ENCODE results near the gene GGA3.
"Not testable (repeated sequence)": the region's sequence is repeated elsewhere in the genome, so short reads cannot be mapped to it uniquely, and the experiment has no call there.

GGA3 gene

DNA sequence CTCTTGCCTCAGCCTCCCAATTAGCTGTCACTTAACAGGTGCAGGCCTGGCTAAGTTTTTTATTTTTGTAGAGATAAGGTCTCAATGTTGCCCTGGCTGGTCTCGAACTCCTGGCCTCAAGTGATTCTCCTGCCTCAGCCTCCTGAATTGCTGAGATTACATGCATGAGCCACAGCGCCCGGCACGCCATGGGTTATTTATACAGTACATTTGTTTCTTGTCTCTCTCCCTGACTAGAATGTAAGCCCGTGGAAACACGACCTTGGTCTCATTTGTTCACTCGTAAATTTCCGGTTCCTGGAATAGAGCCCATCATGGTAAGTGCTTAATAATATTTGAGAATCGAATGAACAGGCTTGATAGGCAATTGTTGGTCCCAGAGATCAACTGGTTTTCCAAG lies 25.8 kb upstream of the GGA3 start:
- H3K36me3 Mint-ChIP-seq: peaks cover 7% of the 10 kb centered on the region
- peaks cover 11% of the 10 kb centered on the region for H3K4me1 Mint-ChIP-seq
- H3K4me3 Mint-ChIP-seq: no peak overlapping the region
- H3K27me3 Mint-ChIP-seq: no peaks in the 10 kb centered on the region
- peak overlapping the region; percentile 65 for H3K27ac Mint-ChIP-seq
- no peaks in the 10 kb centered on the region for H3K9me3 Mint-ChIP-seq

DNA sequence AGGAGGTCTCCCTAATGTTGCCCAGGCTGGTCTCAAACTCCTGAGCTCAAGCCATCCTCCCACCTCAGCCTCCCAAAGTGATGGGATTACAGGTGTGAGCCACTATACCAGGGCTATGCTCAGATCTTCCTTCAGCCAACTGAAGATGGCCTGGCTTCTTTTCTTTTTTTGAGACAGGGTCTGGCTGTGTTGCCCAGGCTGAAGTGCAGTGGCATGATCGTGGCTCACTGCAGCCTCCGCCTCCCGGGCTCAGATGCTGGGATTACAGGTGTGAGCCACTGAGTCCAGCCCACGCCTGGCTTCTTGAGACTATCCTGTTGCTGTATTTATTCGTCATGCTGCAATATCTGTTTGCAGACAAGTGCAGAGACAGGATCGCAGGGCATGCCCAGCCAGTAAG lies 23.7 kb upstream of the GGA3 start:
- H3K4me1 Mint-ChIP-seq: peaks cover 11% of the 10 kb centered on the region
- no peak overlapping the region for H3K27ac Mint-ChIP-seq
- no peaks in the 10 kb centered on the region for H3K9me3 Mint-ChIP-seq
- H3K36me3 Mint-ChIP-seq: peaks cover 11% of the 10 kb centered on the region
- no peak overlapping the region for H3K4me3 Mint-ChIP-seq
- H3K27me3 Mint-ChIP-seq: no peaks in the 10 kb centered on the region

DNA sequence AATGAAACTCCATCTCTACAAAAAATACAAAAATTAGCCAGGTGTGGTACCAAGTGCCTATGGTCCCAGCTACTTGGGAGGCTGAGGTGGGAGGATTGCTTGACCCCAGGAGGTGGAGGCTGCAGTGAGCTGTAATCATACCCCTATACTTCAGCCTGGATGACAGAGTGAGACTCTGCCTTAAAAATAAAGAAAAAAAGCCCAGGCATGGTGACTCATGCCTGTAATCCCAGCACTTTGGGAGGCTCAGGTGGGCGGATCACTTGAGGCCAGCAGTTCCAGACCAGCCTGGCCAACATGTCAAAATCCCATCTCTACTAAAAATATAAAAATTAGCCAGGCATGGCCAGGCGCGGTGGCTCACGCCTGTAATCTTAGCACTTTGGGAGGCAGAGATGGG lies 18.8 kb upstream of the GGA3 start:
- H3K36me3 Mint-ChIP-seq, H3K9me3 Mint-ChIP-seq, H3K4me1 Mint-ChIP-seq, H3K4me3 Mint-ChIP-seq, H3K27ac Mint-ChIP-seq, H3K27me3 Mint-ChIP-seq: not testable (repeated sequence)

DNA sequence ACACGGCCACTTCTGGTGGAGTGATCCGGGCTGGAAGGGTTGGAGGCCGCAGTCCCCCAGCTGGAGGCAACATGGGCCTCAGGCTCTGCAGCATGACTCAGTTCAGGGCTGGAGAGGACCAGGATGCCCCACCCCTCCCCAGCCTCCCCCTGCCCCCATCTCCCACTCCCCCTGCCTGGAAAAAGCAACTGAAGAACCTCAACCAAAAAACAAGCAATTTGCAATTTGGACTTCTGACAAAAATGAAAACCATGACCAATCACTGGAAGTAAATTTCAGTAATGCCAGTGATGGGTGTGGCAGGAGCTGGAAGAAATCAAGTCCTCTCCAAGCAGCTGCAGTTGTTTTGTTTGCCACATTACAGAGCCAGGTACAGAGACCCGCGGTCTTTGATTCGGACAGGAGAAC lies 16.3 kb upstream of the GGA3 start:
- no peaks in the 10 kb centered on the region for H3K9me3 Mint-ChIP-seq
- peaks cover 14% of the 10 kb centered on the region for H3K4me1 Mint-ChIP-seq
- H3K27ac Mint-ChIP-seq: no peak overlapping the region
- H3K4me3 Mint-ChIP-seq: no peak overlapping the region
- H3K36me3 Mint-ChIP-seq: peaks cover 9% of the 10 kb centered on the region
- H3K27me3 Mint-ChIP-seq: no peaks in the 10 kb centered on the region

DNA sequence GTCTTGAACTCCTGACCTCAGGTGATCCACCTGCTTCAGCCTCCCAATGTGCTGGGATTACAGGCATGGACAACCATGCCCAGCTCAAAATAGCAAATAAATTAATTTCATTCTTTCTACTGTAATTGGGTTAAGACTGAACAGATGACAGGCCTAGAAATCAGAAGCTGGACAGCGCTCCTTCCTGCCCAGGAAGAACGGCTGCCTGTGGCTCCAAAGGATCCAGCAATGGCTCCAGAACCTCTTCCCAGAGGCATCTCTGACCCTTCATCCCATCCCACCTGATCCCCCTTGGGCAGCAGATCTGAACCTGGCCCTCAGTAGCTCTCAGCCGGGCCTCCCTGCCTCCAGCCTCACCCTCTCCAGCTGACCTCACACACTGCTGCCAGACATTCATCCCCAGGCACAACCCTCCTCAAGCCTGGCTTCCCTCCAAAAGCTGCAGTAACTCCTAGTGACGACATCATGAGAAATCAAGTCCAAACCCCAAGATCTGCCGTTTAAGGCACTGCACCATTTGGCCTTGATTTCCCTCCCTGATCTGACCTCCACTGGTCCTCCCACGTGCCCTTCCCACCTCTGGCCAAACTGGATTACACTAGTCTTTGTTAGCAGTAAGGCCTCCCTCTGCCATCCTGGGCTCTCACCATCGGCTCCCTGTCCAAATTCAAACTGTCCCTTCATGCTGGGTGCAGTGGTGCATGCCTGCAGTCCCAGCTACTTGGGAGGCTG lies 12.7 kb upstream of the GGA3 start:
- H3K4me1 Mint-ChIP-seq: peaks cover 32% of the 10 kb centered on the region
- H3K4me3 Mint-ChIP-seq: peak overlapping the region; percentile 11
- H3K27me3 Mint-ChIP-seq: no peaks in the 10 kb centered on the region
- peaks cover 7% of the 10 kb centered on the region for H3K36me3 Mint-ChIP-seq
- no peaks in the 10 kb centered on the region for H3K9me3 Mint-ChIP-seq
- no peak overlapping the region for H3K27ac Mint-ChIP-seq

DNA sequence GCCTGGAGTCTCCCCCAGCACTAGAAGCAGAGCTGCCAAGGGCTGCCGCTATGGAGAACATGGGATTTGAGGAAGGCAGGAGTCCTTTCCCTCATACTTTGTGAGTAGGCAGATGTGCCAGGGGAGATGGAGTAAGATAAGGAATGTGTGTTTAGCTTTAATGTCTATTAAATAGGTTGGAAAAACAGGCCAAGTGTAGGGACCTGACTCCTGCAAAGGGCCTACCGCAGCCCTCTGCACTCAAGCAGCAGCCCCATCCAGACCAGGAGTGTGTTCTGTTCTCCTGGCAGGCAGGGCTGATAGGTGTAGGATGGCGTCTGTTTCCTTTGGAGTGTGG lies 11.4 kb upstream of the GGA3 start:
- peaks cover 7% of the 10 kb centered on the region for H3K36me3 Mint-ChIP-seq
- no peaks in the 10 kb centered on the region for H3K27me3 Mint-ChIP-seq
- no peaks in the 10 kb centered on the region for H3K9me3 Mint-ChIP-seq
- peak overlapping the region; percentile 70 for H3K27ac Mint-ChIP-seq
- peaks cover 40% of the 10 kb centered on the region for H3K4me1 Mint-ChIP-seq
- peak overlapping the region; percentile 90 for H3K4me3 Mint-ChIP-seq

DNA sequence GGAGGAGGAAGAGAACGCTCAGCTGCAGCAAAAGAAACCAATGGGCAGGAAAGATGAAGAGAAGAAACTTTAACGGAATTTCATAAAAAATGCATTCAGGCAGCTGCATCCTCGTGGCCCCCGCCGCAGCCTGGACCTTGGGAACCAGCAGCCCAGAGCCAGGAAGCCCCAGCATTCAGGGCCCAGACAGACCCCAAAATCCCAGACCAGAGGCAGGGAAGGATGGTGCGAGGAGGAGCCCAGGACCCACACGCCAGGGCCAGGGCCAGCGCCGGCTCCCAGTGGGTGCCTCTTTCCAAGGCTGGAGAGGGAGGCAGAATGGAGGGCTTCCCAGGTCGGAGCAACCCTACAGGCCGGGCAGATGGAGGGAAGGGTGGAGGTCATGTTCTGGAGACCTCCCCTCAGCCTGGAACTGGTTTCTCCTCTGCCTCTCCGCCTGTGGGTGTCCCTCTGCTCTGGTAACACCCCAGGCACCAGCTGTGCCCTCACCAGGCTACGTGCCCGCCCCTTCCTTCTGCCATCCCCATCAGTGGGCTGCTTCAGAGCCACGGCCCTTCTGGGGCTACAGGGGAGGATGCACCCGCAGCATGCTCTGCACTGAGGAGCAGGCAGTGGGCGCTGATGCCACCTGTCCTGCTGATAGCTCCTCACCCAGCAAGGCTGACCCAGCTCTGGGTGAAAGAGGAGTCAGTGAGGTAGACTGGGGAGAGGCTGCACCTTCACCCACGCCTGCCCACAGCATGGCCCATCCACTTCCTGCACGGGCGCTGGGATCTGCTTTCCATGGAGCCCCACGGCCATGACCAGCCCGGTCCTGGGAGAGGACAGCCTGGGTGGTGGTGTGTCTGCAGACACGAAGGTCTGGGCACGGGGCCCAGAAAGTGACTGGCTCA lies 10.8 kb upstream of the GGA3 start:
- Mint-ChIP-seq H3K36me3 (peaks cover 7% of the 10 kb centered on the region), H3K4me1 (peaks cover 41% of the 10 kb centered on the region), H3K27ac (peak overlapping the region; percentile 94), H3K9me3 (no peaks in the 10 kb centered on the region), H3K4me3 (peak overlapping the region; percentile 90), H3K27me3 (no peaks in the 10 kb centered on the region)

DNA sequence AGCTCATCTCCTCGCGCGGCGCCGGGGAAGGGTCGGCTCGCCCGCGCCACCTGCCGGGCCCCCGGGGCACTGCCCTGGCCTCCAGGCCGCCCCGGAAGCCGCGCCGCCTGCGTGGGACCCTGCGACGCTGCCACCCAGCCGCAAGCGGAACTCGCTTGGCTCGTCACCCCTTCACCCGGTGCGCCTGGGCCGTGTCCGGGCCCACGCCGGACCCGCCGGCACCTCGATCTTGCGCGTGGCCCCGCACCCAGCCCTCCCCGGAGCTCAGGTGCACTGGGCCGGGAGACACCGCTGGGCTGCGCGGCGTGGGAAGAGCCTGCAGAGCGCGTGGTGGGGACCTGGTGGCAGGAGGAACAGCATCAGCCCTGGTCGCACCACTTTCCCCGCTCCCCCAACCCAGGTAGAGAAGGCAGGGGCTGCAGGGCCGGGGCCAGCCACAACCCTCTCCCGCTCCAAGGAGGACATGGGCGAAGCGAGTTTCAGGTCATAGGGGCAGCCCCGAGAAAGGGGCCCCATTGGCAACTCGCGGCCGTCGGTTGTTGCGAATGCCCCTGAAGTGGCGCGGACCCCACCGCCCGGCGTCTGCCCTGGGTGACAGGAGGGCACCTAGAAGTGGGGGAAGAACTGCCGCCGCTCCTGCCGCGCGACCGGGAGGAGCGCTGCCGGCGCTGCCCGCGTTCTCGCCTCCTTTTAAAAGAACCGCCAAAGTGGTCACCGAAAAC lies 10.0 kb upstream of the GGA3 start:
- Mint-ChIP-seq H3K4me1 (peaks cover 41% of the 10 kb centered on the region), H3K27me3 (no peaks in the 10 kb centered on the region), H3K36me3 (peaks cover 9% of the 10 kb centered on the region), H3K4me3 (peak overlapping the region; percentile 90), H3K9me3 (no peaks in the 10 kb centered on the region), H3K27ac (peak overlapping the region; percentile 94)

DNA sequence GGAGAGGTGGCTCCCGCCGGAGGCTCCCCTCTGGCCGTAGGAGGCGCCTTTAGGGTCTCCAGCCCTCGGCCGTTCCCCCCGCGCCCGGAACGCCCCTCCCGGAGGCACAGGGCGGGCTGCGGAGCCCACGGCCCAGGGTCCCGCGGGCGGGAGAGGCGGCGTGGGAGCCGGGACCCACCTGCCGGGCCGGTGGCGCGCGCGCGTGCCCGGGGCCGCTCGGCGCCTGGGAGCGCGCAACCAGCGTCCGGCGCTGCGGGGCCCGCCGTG lies 9.5 kb upstream of the GGA3 start, which contains the start of gene MIF4GD:
MIF4GD (minus strand) TSS at position 266 of the 267 bp plus-strand sequence. CDS start 1,036 bp downstream, outside the sequence.
- peaks cover 41% of the 10 kb centered on the region for H3K4me1 Mint-ChIP-seq
- H3K27me3 Mint-ChIP-seq: no peaks in the 10 kb centered on the region
- H3K36me3 Mint-ChIP-seq: peaks cover 9% of the 10 kb centered on the region
- H3K4me3 Mint-ChIP-seq: peak within 1 kb of the TSS; percentile 90
- H3K27ac Mint-ChIP-seq: peak within 1 kb of the TSS; percentile 94
- no peaks in the 10 kb centered on the region for H3K9me3 Mint-ChIP-seq

DNA sequence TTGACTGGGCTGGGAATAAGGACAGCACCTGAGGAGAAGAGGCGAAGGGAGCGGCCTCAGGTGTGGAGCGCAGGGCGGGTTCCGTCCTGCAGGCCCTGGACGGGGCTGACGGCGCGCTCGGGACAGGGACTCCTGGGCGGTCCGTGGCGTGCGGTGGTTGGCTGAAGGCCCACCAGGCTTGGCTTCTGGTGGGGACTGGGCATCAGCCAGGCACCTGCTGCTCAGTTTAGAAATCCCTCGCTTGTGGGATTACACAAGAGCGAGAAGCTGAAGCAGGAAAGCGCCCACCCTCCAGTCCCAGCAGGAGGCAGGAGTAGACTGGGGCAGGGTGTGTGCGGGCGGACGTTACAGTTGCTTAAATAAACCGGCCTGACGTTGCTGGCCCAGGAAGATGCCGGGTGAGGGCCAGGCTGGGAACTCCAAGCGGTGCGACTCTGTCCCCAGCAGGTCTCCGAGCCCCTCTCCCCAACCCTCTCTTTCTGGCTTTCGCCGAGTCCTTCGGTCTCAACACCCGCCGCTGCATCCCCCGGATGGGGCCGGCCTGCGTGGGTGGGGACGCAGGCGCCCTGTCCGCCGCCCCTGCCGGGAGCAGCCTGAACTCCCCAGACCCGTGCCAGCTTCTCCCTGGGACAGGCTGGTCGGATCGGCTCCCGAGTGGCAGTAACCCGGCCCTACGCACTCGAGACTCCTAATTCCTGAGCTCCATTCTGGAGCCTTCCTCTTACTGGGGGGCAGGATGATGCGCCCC lies 9.0 kb upstream of the GGA3 start:
- no peaks in the 10 kb centered on the region for H3K27me3 Mint-ChIP-seq
- H3K27ac Mint-ChIP-seq: peak overlapping the region; percentile 92
- peak overlapping the region; percentile 84 for H3K4me3 Mint-ChIP-seq
- peaks cover 9% of the 10 kb centered on the region for H3K36me3 Mint-ChIP-seq
- H3K9me3 Mint-ChIP-seq: no peaks in the 10 kb centered on the region
- peaks cover 41% of the 10 kb centered on the region for H3K4me1 Mint-ChIP-seq

DNA sequence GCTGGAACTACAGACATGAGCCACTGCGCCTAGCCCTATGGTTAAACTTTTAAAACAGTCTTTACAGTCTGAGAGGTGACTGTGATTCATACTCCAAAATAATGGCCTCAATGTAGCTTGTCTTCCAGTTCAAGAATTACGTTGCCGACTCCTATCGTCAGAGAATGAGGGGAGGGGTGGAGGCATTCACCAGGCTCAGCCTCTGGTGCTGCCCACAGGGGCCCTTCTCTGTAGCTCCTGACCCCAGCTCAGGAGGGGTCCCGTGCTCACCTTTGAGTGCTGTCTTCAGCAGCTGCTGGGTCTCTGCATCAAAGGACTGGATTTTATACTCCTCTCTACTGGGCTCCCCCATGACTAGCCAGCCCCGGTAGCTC lies 8.4 kb upstream of the GGA3 start:
- Mint-ChIP-seq H3K9me3 (no peaks in the 10 kb centered on the region), H3K36me3 (peaks cover 9% of the 10 kb centered on the region), H3K27ac (peak overlapping the region; percentile 92), H3K4me3 (peak overlapping the region; percentile 84), H3K4me1 (peaks cover 41% of the 10 kb centered on the region), H3K27me3 (no peaks in the 10 kb centered on the region)

DNA sequence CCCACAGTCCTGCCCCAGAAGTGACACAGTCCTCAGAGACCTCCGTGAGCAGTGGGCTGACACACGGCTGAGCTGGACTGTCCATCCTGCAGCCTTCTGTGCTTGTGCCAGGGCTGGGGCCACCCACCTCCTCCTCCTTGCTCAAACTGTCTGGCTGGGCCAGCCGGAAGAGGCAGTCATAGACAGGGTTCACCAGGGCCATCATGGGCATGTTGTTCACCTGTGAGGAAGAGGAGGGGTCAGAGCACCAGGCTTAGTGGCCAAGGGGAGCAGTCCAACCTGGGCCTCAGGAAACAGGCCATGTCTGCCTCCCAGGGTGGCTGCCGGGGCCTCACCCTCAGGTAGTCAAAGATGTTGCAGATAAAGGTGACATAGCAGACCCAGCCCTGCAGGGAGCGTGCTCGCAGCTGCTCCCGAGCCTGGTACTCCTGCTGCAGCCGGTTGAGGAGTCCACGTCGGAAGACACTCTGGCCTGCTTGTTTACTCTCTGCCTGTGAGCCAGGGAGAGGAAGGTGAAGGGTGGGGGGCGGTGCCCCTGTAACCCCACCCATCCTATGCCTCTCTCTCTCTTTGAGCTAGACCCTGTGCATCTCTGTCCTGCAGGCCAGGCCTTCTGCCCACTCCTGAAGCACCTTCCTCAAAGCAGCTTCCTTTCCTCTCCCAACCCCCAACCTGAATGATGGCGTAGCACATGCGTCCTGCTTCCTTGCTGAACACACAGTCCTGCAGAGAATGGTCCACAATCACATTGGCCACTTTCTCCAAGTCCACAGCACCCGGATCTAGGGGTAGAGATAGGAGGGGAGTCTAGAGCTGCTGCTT lies 6.2 kb upstream of the GGA3 start:
- no peaks in the 10 kb centered on the region for H3K9me3 Mint-ChIP-seq
- no peaks in the 10 kb centered on the region for H3K27me3 Mint-ChIP-seq
- peaks cover 27% of the 10 kb centered on the region for H3K4me1 Mint-ChIP-seq
- peaks cover 4% of the 10 kb centered on the region for H3K36me3 Mint-ChIP-seq
- H3K4me3 Mint-ChIP-seq: no peak overlapping the region
- peak overlapping the region; percentile 63 for H3K27ac Mint-ChIP-seq

DNA sequence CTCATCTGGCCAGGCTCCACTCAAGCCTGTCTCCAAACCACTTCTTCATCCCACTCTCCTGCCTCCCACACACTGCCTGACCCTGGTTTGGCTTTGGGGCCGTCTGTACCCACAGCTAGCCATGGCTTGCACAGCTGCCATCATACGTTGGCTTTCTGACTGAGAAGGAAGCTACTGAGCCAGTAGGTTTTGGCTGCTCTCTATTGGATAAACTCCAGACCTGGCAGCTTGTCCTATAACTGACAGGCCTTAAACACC lies 5.7 kb upstream of the GGA3 start:
- Mint-ChIP-seq H3K27ac (peak overlapping the region; percentile 79), H3K4me1 (peaks cover 27% of the 10 kb centered on the region), H3K36me3 (peaks cover 8% of the 10 kb centered on the region), H3K9me3 (no peaks in the 10 kb centered on the region), H3K27me3 (no peaks in the 10 kb centered on the region), H3K4me3 (no peak overlapping the region)

DNA sequence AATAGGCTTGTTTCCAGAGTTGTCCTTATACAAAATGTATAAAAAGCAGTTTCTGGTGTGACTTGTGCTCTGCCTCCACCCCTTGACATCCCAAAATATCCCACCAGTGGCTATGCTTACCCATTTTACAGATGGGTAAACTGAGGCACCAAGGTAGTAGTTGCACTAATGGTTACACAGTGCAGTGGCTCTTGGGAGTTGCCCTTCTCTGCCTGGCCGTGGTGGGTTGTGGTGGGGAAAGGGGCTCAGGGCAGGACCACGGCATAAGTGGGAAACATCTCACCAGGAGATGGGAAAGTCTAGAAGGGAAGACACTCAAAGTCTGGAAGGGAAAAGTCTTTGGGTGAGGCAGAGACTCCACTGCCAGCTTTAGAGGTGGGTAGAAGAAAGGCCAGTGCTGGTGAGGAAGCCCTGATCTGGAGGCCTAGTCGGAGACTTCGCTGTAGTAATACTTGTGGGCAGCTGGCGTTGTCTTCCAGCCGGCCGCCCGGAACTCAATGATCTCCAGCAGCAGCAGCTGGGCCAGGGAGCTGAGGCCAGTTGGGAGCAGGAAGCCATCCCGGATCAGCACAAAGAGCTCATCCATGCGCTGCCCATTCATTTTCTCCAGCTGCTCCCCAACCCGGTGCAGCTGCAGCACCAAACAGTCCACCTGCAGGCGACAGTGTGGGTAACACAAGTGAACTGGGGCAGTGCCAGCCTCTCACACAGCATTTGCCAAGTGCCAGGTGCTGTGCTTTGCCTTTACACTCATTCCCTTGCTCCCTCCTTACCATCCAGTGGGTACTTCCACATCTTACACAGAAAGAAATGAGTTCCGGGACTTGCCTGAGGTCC lies 5.1 kb upstream of the GGA3 start:
- Mint-ChIP-seq H3K36me3 (peaks cover 6% of the 10 kb centered on the region), H3K27ac (peak overlapping the region; percentile 79)

More for the DNA sequence above, 5.1 kb upstream of the GGA3 start:
- Mint-ChIP-seq H3K27me3 (no peaks in the 10 kb centered on the region), H3K9me3 (no peaks in the 10 kb centered on the region), H3K4me1 (peaks cover 22% of the 10 kb centered on the region), H3K4me3 (no peak overlapping the region)
